ENCODE data around the gene TTLL4.

The TTLL4 gene

DNA sequence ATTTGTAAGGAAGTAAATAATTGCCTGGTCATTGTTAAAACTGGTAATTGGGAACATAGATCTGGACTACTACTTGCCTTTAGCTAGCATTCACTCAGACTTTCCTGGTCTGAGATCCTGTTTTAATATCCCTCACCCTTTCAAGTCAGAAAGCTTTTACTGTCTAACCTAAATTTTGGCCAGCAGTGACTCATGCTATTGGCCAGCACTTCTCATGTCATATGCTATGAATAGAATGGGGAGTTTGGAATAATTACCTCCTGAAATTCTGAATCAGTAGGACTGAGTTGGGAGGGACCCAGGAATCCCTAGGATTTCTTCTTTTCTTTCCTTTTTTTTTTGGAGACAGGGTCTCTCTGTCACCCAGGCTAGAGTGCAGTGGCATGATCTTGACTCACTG, 19.4 kb upstream of the TTLL4 start:
- TF ChIP-seq, protein P1, sequence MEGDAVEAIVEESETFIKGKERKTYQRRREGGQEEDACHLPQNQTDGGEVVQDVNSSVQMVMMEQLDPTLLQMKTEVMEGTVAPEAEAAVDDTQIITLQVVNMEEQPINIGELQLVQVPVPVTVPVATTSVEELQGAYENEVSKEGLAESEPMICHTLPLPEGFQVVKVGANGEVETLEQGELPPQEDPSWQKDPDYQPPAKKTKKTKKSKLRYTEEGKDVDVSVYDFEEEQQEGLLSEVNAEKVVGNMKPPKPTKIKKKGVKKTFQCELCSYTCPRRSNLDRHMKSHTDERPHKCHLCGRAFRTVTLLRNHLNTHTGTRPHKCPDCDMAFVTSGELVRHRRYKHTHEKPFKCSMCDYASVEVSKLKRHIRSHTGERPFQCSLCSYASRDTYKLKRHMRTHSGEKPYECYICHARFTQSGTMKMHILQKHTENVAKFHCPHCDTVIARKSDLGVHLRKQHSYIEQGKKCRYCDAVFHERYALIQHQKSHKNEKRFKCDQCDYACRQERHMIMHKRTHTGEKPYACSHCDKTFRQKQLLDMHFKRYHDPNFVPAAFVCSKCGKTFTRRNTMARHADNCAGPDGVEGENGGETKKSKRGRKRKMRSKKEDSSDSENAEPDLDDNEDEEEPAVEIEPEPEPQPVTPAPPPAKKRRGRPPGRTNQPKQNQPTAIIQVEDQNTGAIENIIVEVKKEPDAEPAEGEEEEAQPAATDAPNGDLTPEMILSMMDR (IDR thresholded peaks at IDR 0.05; ENCODE audit: low read depth, low read length), result no peak

DNA sequence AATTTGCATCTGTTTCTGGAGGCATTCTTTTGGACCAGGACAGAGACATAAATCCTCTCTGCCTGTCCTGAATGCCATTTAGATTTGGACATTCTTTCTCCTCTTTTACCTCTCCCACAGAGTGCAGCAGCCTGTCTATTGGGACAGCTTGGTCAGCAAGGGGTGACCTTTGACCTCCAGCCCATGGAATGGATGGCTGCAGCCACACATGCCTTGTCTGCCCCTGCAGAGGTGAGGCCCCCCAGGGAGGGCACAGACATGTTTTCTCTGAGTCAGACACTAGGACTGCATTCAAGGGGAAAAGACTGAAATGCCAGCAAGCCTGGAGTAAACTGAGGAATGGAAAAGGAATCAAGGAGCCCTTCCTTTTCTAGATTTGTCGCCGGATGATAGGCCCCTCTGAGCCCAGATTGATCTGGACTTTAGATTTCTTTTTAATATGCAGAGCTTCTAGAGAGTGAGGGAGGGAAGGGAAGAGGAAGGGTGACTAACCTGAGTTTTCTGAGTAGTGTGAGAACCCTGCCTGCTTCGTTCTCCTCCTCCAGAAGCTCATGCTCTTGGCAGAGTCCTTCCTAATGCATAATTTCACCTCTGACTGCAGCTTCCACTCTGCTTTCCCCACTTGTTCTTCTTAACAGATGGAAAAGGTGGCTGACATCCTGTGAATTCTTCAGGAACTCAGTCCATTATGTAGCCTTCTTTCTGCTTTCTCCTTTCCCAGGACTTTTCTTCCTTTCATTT, 16.1 kb upstream of the TTLL4 start:
- no peaks in the 10 kb centered on the region for H3K27me3 ChIP-seq (ENCODE audit: insufficient read depth, low read depth, severe bottlenecking)
- H3K9me3 ChIP-seq (ENCODE audit: severe bottlenecking), result no peaks in the 10 kb centered on the region
- peaks cover 13% of the 10 kb centered on the region for H3K36me3 ChIP-seq
- no peak overlapping the region for H3K4me3 ChIP-seq (ENCODE audit: low read depth, low read length)
- no peak for DNase-seq
- TF ChIP-seq, protein P1 (IDR thresholded peaks at IDR 0.05; ENCODE audit: low read depth, low read length), result no peak
- no peak overlapping the region for H3K27ac ChIP-seq

More for the DNA sequence above, 19.4 kb upstream of the TTLL4 start:
- Histone ChIP-seq H3K36me3 (peaks cover 9% of the 10 kb centered on the region), H3K27me3 (ENCODE audit: insufficient read depth, low read depth, severe bottlenecking) (no peaks in the 10 kb centered on the region), H3K27ac (no peak overlapping the region), H3K4me3 (ENCODE audit: low read depth, low read length) (no peak overlapping the region), H3K9me3 (ENCODE audit: severe bottlenecking) (no peaks in the 10 kb centered on the region)
- no peak for DNase-seq

DNA sequence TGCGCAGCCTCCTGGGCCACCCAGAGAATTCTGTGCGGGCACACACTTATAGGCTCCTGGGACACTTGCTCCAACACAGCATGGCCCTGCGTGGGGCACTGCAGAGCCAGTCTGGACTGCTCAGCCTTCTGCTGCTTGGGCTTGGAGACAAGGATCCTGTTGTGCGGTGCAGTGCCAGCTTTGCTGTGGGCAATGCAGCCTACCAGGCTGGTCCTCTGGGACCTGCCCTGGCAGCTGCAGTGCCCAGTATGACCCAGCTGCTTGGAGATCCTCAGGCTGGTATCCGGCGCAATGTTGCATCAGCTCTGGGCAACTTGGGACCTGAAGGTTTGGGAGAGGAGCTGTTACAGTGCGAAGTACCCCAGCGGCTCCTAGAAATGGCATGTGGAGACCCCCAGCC, 11.8 kb upstream of the TTLL4 start:
- TF ChIP-seq, protein P1 (IDR thresholded peaks at IDR 0.05; ENCODE audit: low read depth, low read length), result no peak
- no peak for DNase-seq

DNA sequence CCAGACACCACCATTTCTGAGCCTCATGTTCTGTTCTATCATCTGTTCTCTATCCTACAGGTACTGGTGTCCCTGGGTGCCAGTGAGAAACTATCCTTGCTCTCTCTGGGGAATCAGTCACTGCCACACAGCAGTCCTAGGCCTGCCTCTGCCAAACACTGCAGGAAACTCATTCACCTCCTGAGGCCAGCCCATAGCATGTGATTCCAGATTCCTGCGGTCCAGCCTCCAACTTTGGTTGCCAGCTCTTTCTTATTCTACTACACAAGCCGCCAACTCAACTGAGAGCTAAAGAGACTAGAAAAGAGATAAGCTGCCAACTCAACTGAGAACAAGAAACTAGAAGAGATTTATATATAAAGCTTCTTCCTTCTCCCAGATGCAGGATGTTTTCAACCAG, 8.8 kb upstream of the TTLL4 start:
- no peaks in the 10 kb centered on the region for H3K27me3 ChIP-seq (ENCODE audit: insufficient read depth, low read depth, severe bottlenecking)
- no peak for DNase-seq

More for the DNA sequence above, 11.8 kb upstream of the TTLL4 start:
- Histone ChIP-seq H3K27ac (no peak overlapping the region), H3K27me3 (ENCODE audit: insufficient read depth, low read depth, severe bottlenecking) (no peaks in the 10 kb centered on the region), H3K36me3 (peaks cover 12% of the 10 kb centered on the region; the same call in 1 of the 2 replicates), H3K9me3 (ENCODE audit: severe bottlenecking) (no peaks in the 10 kb centered on the region), H3K4me3 (ENCODE audit: low read depth, low read length) (no peak overlapping the region)

DNA sequence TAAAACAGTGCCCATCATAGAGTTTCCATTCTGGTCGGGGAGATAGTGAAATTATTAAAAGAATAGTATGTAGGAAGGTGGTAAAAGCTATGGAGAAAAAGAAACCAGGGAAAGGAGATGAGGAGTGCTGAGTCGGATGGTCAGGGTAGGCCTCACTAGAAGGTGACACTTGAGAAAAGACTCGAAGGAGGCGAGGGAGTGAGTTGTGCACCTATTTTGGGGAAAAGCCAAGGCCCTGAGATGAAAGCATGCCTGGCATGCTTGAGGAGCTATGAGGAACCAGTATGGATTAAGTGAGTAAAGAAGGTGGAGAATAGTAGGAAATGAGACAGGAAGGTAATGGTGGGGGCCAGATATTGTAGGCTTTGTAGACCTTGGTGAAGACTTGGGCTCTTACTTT, 7.3 kb upstream of the TTLL4 start:
- Histone ChIP-seq H3K36me3 (0 out of 2 replicates have a peak, but pooled peaks cover 5% of the 10 kb centered on the region), H3K9me3 (ENCODE audit: severe bottlenecking) (no peaks in the 10 kb centered on the region), H3K27me3 (ENCODE audit: insufficient read depth, low read depth, severe bottlenecking) (no peaks in the 10 kb centered on the region), H3K27ac (no peak overlapping the region), H3K4me3 (ENCODE audit: low read depth, low read length) (no peak overlapping the region)
- TF ChIP-seq, protein P1 (IDR thresholded peaks at IDR 0.05; ENCODE audit: low read depth, low read length), result no peak
- DNase-seq, result no peak

More for the DNA sequence above, 8.8 kb upstream of the TTLL4 start:
- Histone ChIP-seq H3K36me3 (0 out of 2 replicates have a peak, but pooled peaks cover 5% of the 10 kb centered on the region), H3K27ac (no peak overlapping the region), H3K9me3 (ENCODE audit: severe bottlenecking) (no peaks in the 10 kb centered on the region), H3K4me3 (ENCODE audit: low read depth, low read length) (no peak overlapping the region)
- TF ChIP-seq, protein P1 (IDR thresholded peaks at IDR 0.05; ENCODE audit: low read depth, low read length), result no peak

Data from WERI-Rb-1 (cell line).